NCI-H345 treated with DMSO at 0.1 percent for 48 hours (cell line): ENCODE results near the gene STX12.
"Not testable (repeated sequence)": the region's sequence is repeated elsewhere in the genome, so short reads cannot be mapped to it uniquely, and the experiment has no call there.

Experiments used
- DNase-seq: peaks from one replicate; lab custom pipeline; 2025; ENCODE audit not compliant: unreplicated experiment; lab: John Stamatoyannopoulos, UW

The STX12 gene

DNA sequence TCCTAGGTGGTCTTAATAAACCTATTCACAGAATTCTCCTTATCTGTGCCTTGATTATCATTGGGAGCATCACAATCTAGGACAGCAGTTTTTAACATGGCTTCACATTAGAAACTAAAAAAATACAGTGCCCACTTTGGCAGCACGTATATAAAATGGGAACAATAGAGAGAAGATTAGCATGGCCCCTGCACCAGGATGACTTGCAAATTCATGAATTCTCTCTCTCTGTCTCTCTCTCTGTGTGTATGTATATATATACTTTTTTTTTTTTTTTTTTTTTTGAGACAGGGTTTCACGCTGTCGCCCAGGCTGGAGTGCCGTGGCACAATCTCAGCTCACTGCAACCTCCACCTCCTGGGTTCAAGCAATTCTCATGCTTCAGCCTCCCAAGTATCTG is 51.4 kb downstream of the STX12 start:
- DNase-seq = no peak

DNA sequence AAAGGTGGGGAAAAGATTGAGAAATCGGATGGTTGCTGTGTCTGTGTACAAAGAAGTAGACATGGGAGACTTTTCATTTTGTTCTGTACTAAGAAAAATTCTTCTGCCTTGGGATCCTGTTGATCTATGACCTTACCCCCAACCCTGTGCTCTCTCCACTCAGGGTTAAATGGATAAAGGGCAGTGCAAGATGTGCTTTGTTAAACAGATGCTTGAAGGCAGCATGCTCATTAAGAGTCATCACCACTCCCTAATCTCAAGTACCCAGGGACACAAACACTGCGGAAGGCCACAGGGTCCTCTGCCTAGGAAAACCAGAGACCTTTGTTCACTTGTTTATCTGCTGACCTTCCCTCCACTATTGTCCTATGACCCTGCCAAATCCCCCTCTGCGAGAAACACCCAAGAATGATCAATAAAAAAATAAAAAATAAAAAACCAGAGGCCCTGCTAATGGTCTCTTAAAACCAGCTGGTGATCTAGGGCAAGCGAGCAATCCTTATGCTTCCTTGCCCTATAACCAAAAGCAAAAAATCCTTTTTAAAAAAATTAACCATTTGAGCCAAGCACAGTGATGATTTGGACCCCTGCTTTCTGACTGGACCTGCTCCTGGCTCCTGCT is 56.4 kb downstream of the STX12 start:
- not testable (repeated sequence) for DNase-seq

DNA sequence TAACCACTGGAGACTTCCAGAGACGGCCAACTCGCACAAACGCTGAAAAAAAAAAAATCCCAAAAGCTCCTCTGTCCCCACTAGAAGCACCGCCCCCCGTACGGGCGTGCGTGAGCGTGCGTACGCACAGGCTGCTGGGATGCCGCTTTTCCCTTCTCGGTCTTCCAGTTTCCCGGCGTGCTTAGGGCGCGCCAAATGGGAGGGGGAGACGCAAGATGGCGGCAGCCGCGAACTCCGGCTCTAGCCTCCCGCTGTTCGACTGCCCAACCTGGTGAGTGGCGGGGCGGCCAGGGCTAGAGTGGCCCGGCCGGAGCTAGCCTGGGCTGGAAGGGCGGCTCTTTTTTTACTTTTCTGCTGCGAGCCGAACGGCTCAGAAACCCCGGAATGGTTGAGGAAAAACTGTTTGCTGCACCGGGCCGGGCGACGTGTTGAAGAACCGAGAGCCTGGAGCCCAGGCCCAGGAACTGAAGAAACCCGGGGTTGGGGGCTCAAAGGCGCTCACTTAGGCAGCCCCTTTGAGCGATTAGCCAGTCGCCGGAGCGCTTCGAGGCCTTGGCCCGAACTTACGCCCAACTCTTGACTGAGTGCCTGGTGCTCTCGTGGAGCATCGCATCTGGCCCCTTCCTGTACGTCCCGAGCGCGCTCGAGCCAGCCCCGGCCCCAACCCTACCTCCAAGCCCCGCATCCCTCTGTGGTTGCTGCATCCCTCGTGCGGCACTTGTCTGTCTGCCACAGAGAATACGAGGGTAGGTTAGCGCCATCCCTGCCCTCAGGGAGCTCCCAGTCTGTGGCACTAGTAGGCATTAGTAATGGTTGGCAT is 57.8 kb downstream of the STX12 start, which contains the start of gene PPP1R8:
TSS of gene PPP1R8 (plus strand) at position 162 of the 820 bp plus-strand sequence. CDS start at position 216, 54 bp downstream.
- peak; percentile 94 for DNase-seq

DNA sequence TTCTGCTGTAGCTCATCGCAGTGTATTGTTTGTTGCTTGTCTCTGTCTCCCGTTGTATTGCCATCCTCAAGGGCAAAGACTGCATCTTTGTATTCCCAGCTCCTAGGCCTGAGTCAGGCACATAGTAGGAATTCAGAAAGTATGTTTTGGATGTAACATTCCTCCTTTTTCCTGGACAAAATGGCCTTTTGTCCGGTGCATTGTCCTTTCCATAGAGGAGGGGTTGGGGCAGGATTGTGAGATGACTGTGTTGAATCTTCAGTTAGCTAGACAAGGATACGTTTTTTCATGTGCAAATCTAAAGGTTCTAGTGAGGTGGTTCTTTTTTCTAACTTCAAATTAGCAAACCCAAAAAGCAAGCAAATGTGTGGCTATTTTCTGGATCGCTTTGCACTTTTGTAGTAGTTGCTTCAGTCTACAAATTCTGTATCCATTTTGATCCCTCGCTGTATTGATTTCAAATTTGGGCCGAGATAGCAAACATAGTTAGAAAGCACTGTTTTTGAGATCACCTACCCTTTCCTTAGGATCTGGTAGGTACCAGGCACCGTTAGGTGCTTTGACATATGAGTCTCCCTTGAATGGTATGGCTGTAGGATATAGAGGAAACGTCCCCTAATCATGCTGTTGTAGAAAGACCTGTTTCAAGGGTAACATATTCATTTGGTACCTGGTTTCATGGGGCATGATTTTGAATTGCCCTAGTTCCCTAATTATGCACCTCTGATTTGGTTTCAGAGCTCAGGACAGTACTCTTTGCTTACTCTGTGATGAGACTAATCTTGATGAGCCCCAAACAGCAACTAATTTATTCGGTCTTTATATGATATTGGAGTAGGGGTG is 58.8 kb downstream of the STX12 start:
- DNase-seq = no peak

DNA sequence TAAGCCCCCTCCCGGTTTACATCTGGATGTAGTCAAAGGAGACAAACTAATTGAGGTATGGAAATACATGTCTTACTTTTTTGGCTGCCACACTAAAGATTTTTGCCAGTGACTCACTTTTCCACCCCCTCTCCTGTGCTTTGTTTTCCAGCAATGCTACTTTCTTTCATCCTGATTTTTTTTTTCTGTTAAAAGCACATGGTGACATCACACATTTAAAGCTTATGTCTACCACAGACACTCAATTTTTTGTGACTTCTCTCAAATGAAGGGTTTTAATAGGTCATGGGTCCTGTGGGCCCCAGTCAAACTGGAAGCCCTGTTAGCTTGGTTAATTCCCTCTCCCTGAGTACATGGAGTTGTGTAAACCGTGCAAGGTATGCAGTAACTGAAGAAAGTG is 59.7 kb downstream of the STX12 start:
- DNase-seq = no peak

DNA sequence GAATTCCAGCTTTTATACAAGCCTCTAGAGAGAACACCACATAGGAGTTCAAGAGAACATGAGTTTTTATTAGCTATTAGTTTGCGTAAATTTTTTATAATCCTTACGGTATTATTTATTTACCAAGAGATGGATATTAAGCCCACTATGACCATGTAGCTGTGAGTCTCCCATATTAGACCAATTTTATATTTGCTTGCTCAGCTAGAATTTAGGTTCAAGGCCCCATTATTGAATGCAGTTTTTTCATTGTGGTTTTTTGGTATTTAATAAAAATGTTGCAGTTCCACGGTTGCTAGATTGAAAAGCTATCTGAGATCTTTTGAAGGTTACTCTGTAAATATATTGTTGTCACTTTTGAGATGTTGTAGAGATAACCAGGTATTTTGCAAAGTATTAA is 60.5 kb downstream of the STX12 start:
- DNase-seq = no peak

DNA sequence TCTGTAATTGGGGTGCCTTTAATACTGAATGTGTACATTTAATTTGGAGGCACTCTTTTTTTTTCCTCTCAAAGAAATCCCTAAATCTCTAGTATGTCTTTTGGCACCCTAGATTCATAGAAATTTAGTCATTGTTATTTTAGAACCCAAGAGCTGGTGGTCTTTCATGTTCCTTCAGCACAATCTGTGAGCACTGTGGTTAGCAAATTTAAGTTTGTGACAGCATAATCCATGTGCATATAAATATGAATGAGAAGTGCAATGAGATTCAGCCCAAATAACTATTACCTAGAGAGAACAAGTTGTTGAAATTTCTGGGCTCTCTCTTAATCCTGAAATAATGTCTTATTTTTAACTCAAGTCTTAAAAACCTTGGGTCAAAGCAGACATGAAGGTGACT is 62.0 kb downstream of the STX12 start:
- no peak for DNase-seq

DNA sequence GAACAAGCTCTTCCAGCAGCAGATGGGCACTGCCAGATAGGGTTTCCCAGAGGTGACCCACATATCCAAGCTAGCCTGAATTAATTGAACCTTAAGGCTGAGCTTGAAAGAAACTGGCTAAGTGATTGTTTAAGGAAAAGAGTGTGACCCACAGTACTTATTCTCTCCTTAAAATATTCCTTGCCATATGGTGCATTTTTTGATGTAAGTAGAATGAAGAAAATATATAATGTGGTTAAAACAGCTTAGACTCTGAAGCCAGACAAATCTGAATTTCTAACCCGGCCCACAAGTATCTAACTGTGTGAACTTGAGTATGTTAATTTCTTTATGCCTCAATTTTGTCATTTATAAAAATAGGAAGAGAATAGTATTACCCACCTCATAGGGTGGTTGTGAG is 62.5 kb downstream of the STX12 start:
- DNase-seq = no peak

DNA sequence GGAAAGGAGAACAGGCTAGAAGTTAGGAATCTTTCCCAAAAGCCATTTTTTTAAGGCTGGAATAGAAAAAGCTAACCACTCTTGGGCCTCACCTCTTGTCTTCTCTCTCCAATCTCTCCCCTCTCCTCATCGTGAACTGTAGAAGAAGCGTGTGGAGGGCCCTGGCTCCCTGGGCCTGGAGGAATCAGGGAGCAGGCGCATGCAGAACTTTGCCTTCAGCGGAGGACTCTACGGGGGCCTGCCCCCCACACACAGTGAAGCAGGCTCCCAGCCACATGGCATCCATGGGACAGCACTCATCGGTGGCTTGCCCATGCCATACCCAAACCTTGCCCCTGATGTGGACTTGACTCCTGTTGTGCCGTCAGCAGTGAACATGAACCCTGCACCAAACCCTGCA is 76.9 kb downstream of the STX12 start:
- no peak for DNase-seq

DNA sequence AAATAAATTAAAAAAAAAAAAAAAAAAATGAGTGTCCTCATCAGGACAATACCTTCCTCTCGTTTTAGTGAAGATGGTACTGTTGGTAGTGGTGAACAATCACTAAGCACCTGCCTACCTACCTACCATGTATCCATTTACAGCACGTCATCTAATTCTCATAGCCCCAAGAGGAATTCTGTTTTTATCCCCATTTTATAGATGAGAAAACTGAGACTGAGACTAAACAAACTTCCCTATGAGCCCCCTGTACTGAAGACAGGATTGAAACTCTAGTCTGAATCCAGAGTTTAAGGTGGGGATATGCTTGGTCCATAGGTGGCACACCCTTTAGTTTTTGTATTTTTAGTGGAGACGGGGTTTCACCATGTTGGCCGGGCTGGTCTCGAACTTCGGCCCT is 82.1 kb downstream of the STX12 start:
- DNase-seq = no peak

DNA sequence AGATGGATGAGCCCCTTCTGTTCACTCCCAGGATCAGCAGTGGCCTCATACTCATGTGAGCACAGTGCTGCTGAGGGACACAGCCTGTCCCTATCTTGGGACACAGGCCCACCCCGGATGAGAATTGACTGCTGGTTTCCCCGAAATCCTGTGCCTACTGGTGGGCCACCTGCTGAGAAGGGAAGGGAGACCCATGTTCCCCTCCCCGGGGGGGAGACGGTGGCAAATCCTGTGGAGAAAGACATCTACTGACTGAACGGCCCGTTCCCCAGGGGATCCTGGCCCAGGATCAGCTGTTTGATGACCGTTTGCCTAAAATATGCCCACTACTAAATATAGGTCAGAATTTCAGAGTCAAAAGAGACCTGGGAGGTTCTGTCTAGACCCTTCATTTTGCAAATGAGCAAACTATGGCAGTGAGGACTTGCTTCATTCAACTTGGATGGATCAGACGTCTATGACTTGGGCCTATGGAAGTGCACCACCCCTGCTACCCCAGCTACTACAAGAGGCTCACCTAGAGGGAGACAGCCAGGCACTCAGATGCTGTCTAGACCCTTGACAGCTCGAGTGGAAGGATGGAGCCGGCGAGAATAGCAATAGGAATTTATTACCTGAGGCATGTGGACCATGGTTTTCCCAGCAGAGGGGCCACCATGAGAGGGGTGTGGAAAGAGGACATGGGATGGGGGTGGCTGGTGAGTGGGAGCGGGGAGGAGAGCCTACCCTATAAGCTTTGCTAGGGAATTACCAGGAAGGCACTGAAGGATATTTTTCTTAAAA is 83.7 kb downstream of the STX12 start:
- no peak for DNase-seq

DNA sequence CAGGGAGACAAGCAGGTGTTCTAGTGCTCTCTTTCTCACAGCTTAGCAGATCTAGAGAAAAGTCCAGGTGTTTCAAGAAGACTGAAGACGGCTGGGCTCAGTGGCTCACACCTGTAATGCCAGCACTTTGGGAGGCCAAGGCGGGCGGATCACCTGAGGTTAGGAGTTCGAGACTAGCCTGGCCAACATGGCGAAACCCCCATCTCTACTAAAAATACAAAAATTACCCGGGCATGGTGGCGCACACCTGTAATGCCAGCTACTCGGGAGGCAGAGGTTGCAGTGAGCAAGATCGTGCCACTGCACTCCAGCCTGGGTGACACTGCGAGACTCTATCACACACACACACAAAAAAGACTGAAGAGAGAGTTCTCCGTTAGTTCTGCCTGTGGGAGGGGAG is 84.5 kb downstream of the STX12 start:
- DNase-seq = not testable (repeated sequence)

DNA sequence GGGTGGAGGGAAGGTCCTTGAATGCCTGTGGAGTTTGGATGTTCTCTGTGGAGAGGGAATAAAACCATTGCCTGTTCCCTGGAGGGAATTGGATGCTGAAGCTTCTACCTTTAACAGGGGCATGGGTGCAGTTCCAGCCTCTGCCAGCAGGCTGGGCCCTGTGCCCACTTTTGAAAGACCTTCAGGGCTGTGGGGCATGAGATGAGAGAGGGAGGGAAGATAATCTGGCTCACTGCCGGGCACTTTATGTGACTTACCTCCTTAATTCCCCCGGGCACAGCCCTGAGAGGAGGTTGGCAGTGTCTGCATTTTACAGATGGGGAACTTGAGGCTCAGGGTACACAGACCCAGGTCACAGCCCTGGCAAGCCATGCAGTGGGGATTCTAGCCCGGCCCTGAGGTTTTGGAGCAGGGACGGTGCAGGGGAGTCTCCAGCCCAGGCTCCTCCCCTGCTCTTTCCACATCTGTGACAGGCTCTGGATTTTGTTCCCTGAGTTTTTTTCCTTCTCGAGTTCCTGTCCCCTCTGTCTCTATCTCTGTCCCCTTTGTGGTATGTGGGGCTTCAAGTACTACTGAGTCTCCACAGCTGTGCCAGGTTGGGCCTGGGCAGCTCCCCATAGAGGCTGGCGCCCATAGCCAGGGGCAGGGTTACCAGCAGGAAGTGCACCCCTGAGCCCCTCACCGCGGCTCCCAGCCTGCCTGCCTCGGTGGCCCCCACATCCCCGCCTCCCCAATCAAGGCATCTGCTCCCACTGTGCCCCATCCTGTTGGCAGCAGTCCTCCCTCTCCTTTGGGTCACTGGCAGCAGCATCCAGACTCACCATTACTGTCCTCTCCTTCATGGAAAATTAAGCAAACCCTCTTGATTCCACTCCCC is 85.3 kb downstream of the STX12 start:
- peak; percentile 28 for DNase-seq

DNA sequence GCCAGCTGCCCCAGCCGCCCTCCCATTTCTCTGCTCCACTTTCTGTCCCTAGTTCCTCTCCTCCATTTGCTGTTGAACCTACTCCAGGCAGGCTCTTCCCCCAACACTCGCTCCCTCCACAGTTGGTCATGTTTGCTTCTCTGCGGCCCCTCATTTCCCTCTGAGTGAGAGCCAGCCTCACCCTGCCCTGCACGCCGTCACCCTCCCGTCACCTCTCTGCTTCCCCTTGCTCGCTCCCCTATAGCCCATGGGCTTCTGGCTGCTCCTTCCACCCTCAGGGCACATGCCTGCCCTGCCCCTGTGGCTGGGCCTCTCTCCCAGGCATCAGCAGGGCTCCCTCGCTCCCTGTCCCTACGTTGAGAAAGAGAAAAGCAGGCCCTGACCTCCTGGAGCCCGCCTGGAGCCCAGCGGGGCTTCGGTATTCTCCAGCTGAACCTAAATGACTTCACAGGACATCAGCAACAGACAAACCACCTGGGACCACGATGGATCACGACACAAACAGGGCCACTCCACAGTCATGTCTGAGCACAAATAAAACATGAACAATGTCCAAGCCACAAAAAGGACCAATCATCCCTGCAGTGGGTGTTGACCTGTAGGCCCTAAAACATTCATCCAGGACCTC is 86.0 kb downstream of the STX12 start:
- DNase-seq = no peak

DNA sequence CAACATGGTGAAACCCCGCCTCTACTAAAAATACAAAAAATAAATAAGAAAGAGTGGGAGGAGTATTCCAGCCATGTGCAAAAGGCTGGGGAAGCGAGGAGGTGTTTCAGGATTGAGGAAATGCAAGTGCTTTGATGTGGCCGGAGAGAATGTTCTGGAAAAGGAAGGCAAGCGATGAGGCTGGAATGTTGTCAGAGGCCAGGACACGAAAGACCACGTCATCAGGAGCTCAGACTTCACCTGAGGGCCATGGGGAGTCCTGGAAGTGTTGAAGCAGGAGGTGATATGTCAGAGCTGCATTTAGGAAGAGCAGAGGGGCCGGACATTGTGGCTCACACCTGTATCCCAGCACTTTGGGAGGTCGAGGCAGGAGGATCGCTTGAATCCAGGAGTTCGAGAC is 88.4 kb downstream of the STX12 start:
- no peak for DNase-seq

DNA sequence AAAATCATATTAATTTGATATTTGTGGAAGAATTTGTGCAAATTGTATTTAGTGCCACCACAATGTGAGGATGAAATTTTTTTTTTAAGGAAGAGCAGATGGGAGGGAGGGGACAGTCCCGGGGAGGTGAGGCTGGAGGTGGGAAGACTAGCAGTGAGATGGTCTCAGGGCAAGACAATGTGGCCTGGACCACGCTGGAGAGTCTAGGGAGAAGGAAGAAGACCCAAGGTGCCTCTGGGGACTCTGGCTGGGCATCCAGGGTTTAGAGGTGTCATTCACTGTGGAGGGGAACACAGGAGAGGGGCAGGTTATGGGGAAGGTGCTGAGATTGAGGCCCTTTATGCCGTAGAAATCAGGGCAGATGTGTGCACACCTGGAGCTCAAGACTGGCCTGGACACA is 89.0 kb downstream of the STX12 start:
- DNase-seq = no peak

DNA sequence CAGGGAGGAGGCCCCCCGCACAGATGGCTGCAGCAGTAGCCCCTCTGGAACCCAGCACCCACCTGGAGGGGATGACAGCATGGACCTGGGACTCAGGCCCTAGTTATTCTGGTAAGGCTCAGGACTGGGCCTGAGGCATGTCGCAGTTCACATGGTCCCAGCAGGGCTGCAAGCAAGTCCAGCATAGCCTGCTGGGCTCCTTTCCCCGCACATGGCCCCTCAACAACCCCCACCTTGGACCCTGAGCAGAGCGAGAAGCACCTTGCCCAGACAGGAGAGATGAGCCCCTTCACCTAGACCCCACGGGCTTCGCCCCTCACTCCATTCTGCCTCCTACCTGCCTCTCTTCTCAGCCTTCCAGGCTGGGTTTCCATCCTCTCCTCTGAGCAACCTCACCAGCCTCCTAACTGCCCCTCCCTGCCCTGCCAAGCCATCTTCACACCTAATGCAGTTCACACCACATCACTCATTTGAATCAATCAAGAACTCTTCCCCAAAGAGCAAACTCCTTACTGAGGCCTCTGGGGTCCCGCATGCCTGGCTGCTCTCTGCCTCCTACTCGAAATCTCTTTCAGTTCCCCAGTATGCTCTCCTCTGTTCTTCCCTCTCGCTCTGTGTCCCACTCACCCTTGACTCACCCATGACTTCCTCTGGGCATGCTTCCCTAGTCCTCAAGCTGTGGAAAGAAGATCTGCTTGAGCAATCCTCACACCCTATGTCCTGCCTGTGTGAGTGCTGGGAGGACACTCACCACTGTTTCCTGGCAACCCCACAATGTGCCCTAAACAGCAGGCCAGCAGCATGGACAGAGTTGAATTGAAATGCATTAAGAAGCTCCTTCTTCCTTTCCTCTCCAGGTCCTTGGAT is 89.9 kb downstream of the STX12 start:
- DNase-seq = no peak

DNA sequence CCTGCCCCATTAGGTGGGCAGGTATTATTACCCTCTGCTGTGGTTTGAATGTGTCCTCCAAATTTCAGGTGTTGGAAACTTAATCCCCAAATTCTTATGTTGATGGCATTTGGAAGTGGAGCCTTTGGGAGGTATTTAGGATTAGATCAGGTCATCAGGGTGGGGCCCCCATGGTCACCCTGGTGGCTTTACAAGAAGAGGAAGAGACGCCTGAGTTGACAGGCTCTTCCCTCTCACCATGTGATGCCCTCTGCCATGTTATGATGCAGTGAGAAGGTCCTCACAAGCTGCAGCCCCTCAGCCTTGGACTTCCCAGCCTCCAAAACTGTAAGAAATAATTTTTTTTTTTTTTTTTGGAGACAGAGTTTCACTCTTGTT is 90.5 kb downstream of the STX12 start:
- DNase-seq = no peak
